Neural crest cell (in vitro differentiated cells): ENCODE results near the gene OR10AD1. TPM values are rescaled to one million over a fixed set of nuclear protein-coding genes. Genes with fewer than 3 reads are reported as not detected.
"Not testable (repeated sequence)": the region's sequence is repeated elsewhere in the genome, so short reads cannot be mapped to it uniquely, and the experiment has no call there.

Source experiments
- DNase-seq: peaks from one replicate; pipeline ENCODE4 v3.0.0; 2021; ENCODE audit warnings: low read depth, mixed read lengths, low spot score
- H3K27ac Mint-ChIP-seq: one replicate; pipeline ENCODE4 v1.8.0; 2021; ENCODE audit warnings: mild to moderate bottlenecking, mixed read lengths; ENCODE audit not compliant: unreplicated experiment
- H3K27me3 Mint-ChIP-seq: 2 replicates; pipeline ENCODE4 v1.8.0; 2021; ENCODE audit warnings: low read depth, mild to moderate bottlenecking, mixed read lengths
- H3K36me3 Mint-ChIP-seq: 2 replicates; pipeline ENCODE4 v1.8.0; 2021; ENCODE audit warnings: low read depth, mild to moderate bottlenecking, mixed read lengths
- H3K4me1 Mint-ChIP-seq: 2 replicates; pipeline ENCODE4 v1.8.0; 2021; ENCODE audit warnings: mixed read lengths
- H3K4me3 Mint-ChIP-seq: one replicate; pipeline ENCODE4 v1.8.0; 2021; ENCODE audit warnings: mild to moderate bottlenecking, mixed read lengths
- H3K9me3 Mint-ChIP-seq: 2 replicates; pipeline ENCODE4 v1.8.0; 2021; ENCODE audit warnings: mixed read lengths
- CTCF ChIP-seq: fragments of 200-600 bp; sonication (generic); conservative IDR thresholded peaks from 2 replicates; pipeline ENCODE4 v1.5.0; 2021; ENCODE audit warnings: antibody characterized with exemption, mild to moderate bottlenecking
- long read RNA-seq: library from polyadenylated mRNA; unstranded; transcript quantifications from one replicate; pipeline ENCODE4 v2.0.0, GENCODE V29; 2020
- total RNA-seq: library from RNA; stranded (reverse); gene quantifications from 2 replicates; pipeline ENCODE4 v1.2.1, GENCODE V29; 2021

Gene OR10AD1
- total RNA-seq: not detected in 2 replicates
- long read RNA-seq: 0 reads

GRCh38 chr12:48203192-48203591 is at the start of gene OR10AD1:
OR10AD1 (minus strand) TSS chr12:48203292; CDS start chr12:48203292, 0 bp downstream.
- Mint-ChIP-seq H3K9me3 (peaks cover 34% of the 10 kb centered on the region), H3K36me3 (peaks cover 39% of the 10 kb centered on the region)

GRCh38 chr12:48247181-48247966 is 44.3 kb upstream of the OR10AD1 start:
- Mint-ChIP-seq H3K9me3 (peaks cover 2% of the 10 kb centered on the region), H3K4me1 (no peaks in the 10 kb centered on the region), H3K36me3 (no peaks in the 10 kb centered on the region), H3K27me3 (peaks cover 4% of the 10 kb centered on the region), H3K27ac (no peak overlapping the region), H3K4me3 (no peak overlapping the region)
- no peak for TF ChIP-seq CTCF
- DNase-seq: no peak

More at GRCh38 chr12:48203192-48203591, at the start of gene OR10AD1:
- no peaks in the 10 kb centered on the region for H3K27me3 Mint-ChIP-seq
- no peak within 1 kb of the TSS for H3K27ac Mint-ChIP-seq
- H3K4me3 Mint-ChIP-seq: no peak within 1 kb of the TSS
- DNase-seq: no peak
- H3K4me1 Mint-ChIP-seq: peaks cover 5% of the 10 kb centered on the region
- no peak for TF ChIP-seq CTCF

- peaks cover 17% of the 10 kb centered on the region for H3K4me1 Mint-ChIP-seq
- H3K27me3 Mint-ChIP-seq: no peaks in the 10 kb centered on the region
- H3K27ac Mint-ChIP-seq: peak overlapping the region; percentile 94
- peaks cover 6% of the 10 kb centered on the region for H3K36me3 Mint-ChIP-seq
- H3K9me3 Mint-ChIP-seq: peaks cover 11% of the 10 kb centered on the region
- TF ChIP-seq CTCF: no peak
- no peak for DNase-seq
- no peak overlapping the region for H3K4me3 Mint-ChIP-seq
These were observed 34.1 kb upstream of the OR10AD1 start for GRCh38 chr12:48237162-48237561.

GRCh38 chr12:48235796-48236333 is 32.8 kb upstream of the OR10AD1 start:
- peaks cover 3% of the 10 kb centered on the region for H3K27me3 Mint-ChIP-seq
- no peak overlapping the region for H3K4me3 Mint-ChIP-seq
- no peak for DNase-seq
- H3K9me3 Mint-ChIP-seq: peaks cover 10% of the 10 kb centered on the region
- H3K4me1 Mint-ChIP-seq: peaks cover 17% of the 10 kb centered on the region
- TF ChIP-seq CTCF: no peak
- peaks cover 6% of the 10 kb centered on the region for H3K36me3 Mint-ChIP-seq
- H3K27ac Mint-ChIP-seq: peak overlapping the region; percentile 83

- H3K36me3 Mint-ChIP-seq, H3K27ac Mint-ChIP-seq, H3K4me3 Mint-ChIP-seq, H3K4me1 Mint-ChIP-seq, DNase-seq: not testable (repeated sequence)
- Mint-ChIP-seq H3K9me3 (peaks cover 23% of the 10 kb centered on the region), H3K27me3 (peaks cover 20% of the 10 kb centered on the region)
These were observed 28.3 kb upstream of the OR10AD1 start for GRCh38 chr12:48231169-48231958.

GRCh38 chr12:48224533-48224932 is 21.4 kb upstream of the OR10AD1 start:
- not testable (repeated sequence) for H3K27ac Mint-ChIP-seq, DNase-seq, H3K4me1 Mint-ChIP-seq, H3K4me3 Mint-ChIP-seq, H3K36me3 Mint-ChIP-seq
- Mint-ChIP-seq H3K27me3 (peaks cover 22% of the 10 kb centered on the region), H3K9me3 (peaks cover 14% of the 10 kb centered on the region)
